Neuronal stem cell (in vitro differentiated cells): Measurements from ENCODE around the gene HIPK4.
A peak's percentile ranks its signal among the peaks of the same experiment; 100 is the strongest.

Source experiments
- DNase-seq: peaks from one replicate; pipeline ENCODE4 v3.0.0-alpha.2; 2013; ENCODE audit warnings: low spot score
- H2AFZ ChIP-seq: one replicate; pipeline ENCODE4 v1.6.1; 2013; ENCODE audit warnings: mild to moderate bottlenecking, low read length, inconsistent platforms
- H2AK5ac ChIP-seq: 2 replicates; pipeline ENCODE4 v1.6.1; 2013; ENCODE audit warnings: low read depth, mild to moderate bottlenecking, inconsistent platforms, low read length, moderate library complexity, mixed read lengths
- H2BK120ac ChIP-seq: 2 replicates; pipeline ENCODE4 v1.6.1; 2013; ENCODE audit warnings: low read depth, mild to moderate bottlenecking, inconsistent platforms, low read length, moderate library complexity, mixed read lengths
- H2BK12ac ChIP-seq: one replicate; pipeline ENCODE4 v1.6.1; 2013; ENCODE audit warnings: low read length, inconsistent platforms
- H2BK15ac ChIP-seq: 2 replicates; pipeline ENCODE4 v1.6.1; 2013; ENCODE audit warnings: mild to moderate bottlenecking, low read length, inconsistent platforms, mixed read lengths
- H2BK5ac ChIP-seq: one replicate; pipeline ENCODE4 v1.6.1; 2013; ENCODE audit warnings: inconsistent platforms, mild to moderate bottlenecking, low read length, moderate library complexity
- H3K14ac ChIP-seq: one replicate; pipeline ENCODE4 v1.6.1; 2013; ENCODE audit warnings: low read length, inconsistent platforms
- H3K18ac ChIP-seq: 2 replicates; pipeline ENCODE4 v1.6.1; 2013; ENCODE audit warnings: low read length, inconsistent platforms
- H3K23ac ChIP-seq: 2 replicates; pipeline ENCODE4 v1.6.1; 2013; ENCODE audit warnings: low read depth, mild to moderate bottlenecking, mixed read lengths, low read length, inconsistent platforms; ENCODE audit not compliant: poor library complexity
- H3K27ac ChIP-seq: replicated peaks from 3 replicates; pipeline ENCODE4 v1.5.1; 2013; ENCODE audit warnings: low read length, inconsistent platforms
- H3K27me3 ChIP-seq, 3 experiments: 2 replicates each; pipeline ENCODE4 v1.6.1; 2013; ENCODE audit warnings: low read length in 3 of 3, mild to moderate bottlenecking in 2 of 3, inconsistent platforms in 1 of 3, low read depth in 1 of 3, mixed read lengths in 1 of 3, moderate library complexity in 1 of 3; ENCODE audit not compliant: control insufficient read depth in 3 of 3, insufficient read depth in 3 of 3
- H3K36me3 ChIP-seq, 2 donors: replicated peaks in 1 of 2; 2 replicates each; pipeline ENCODE4 v1.6.1; 2013; ENCODE audit warnings: low read length in 2 of 2; ENCODE audit not compliant: control insufficient read depth in 2 of 2, insufficient read depth in 2 of 2
- H3K4ac ChIP-seq: 2 replicates; pipeline ENCODE4 v1.6.1; 2013; ENCODE audit warnings: inconsistent platforms, mild to moderate bottlenecking, low read length, moderate library complexity
- H3K4me1 ChIP-seq, 2 donors: 1 replicate in 1 of 2; 2 replicates in 1 of 2; pipeline ENCODE4 v1.6.1; 2013; ENCODE audit warnings: low read length in 2 of 2, low read depth in 1 of 2; ENCODE audit not compliant: control insufficient read depth in 2 of 2, insufficient read depth in 1 of 2
- H3K4me2 ChIP-seq: one replicate; pipeline ENCODE4 v1.6.1; 2013; ENCODE audit warnings: mild to moderate bottlenecking, low read length, inconsistent platforms; ENCODE audit not compliant: insufficient read depth, poor library complexity, severe bottlenecking
- H3K4me3 ChIP-seq, 2 donors: 2 replicates each; pipeline ENCODE4 v1.5.1; 2013; ENCODE audit warnings: low read length in 2 of 2, mild to moderate bottlenecking in 2 of 2, inconsistent platforms in 1 of 2, moderate library complexity in 1 of 2
- H3K79me1 ChIP-seq: one replicate; pipeline ENCODE4 v1.6.1; 2013; ENCODE audit warnings: low read depth, mild to moderate bottlenecking, inconsistent platforms, low read length, moderate library complexity
- H3K9ac ChIP-seq: one replicate; pipeline ENCODE4 v1.6.1; 2013; ENCODE audit warnings: mild to moderate bottlenecking, low read depth, low read length, inconsistent platforms; ENCODE audit not compliant: poor library complexity
- H3K9me3 ChIP-seq, 2 donors: replicated peaks in 1 of 2; 2 replicates each; pipeline versions ENCODE3 to v1.6.1; 2013; ENCODE audit warnings: low read length in 2 of 2, mild to moderate bottlenecking in 2 of 2, inconsistent platforms in 1 of 2, low read depth in 1 of 2, mixed read lengths in 1 of 2, moderate library complexity in 1 of 2; ENCODE audit not compliant: control insufficient read depth in 2 of 2, insufficient read depth in 1 of 2
- H4K8ac ChIP-seq: one replicate; pipeline ENCODE4 v1.6.1; 2013; ENCODE audit warnings: low read depth, mild to moderate bottlenecking, inconsistent platforms, low read length, moderate library complexity
- H4K91ac ChIP-seq: one replicate; pipeline ENCODE4 v1.6.1; 2013; ENCODE audit warnings: low read length, low read depth, mild to moderate bottlenecking, inconsistent platforms; ENCODE audit not compliant: poor library complexity
- WGBS, 2 donors: extraction: QIAGEN DNeasy Blood & Tissue Kit; methylation state at CpG; one replicate each; pipeline ENCODE4 v1.1.7; 2013; ENCODE audit warnings: missing lambda C conversion rate in 2 of 2, mixed read lengths in 1 of 2; ENCODE audit not compliant: insufficient read length in 2 of 2, insufficient replicate concordance in 1 of 2; ENCODE audit errors: extremely low coverage in 2 of 2; 5-methylcytosine and 5-hydroxymethylcytosine counted together

HIPK4 gene

GRCh38 chr19:40392123-40392522, 2.1 kb upstream of the HIPK4 start:
- H4K91ac ChIP-seq: no peak overlapping the region
- H2BK12ac ChIP-seq: no peak overlapping the region
- no peak overlapping the region for H2BK120ac ChIP-seq
- H2BK5ac ChIP-seq: no peak overlapping the region
- peaks cover 0 to 5% (median 0%) of the 10 kb centered on the region in 3 experiments for H3K27me3 ChIP-seq
- no peak overlapping the region for H3K14ac ChIP-seq
- no peak overlapping the region for H3K23ac ChIP-seq
- no peak overlapping the region for H2AK5ac ChIP-seq
- peak overlapping the region; percentile 7 for H3K18ac ChIP-seq
- no peaks in the 10 kb centered on the region for H3K9me3 ChIP-seq
- no peak overlapping the region for H3K4ac ChIP-seq
- no peak overlapping the region for H2BK15ac ChIP-seq
- no peak overlapping the region for H3K4me2 ChIP-seq
- no peak overlapping the region for H4K8ac ChIP-seq
- no peak overlapping the region for H2AFZ ChIP-seq
- no peaks in the 10 kb centered on the region for H3K36me3 ChIP-seq
- H3K79me1 ChIP-seq: no peaks in the 10 kb centered on the region
- no peak for DNase-seq
- WGBS, 2 donors: no CpG with 5 or more reads among the region's 8 CpGs
- no peak overlapping the region for H3K9ac ChIP-seq
- H3K27ac ChIP-seq: no peak overlapping the region
- no peak overlapping the region for H3K4me3 ChIP-seq
- H3K4me1 ChIP-seq: no peaks in the 10 kb centered on the region

GRCh38 chr19:40389404-40390083, 437 bp downstream of the HIPK4 start:
- H4K91ac ChIP-seq: no peak overlapping the region
- DNase-seq: no peak
- peak overlapping the region; percentile 48 for H2BK5ac ChIP-seq
- H3K27ac ChIP-seq: no peak overlapping the region
- H2BK12ac ChIP-seq: peak overlapping the region; percentile 2
- peak overlapping the region; percentile 54 for H2AK5ac ChIP-seq
- H3K4ac ChIP-seq: peak overlapping the region; percentile 84
- no CpG with 5 or more reads among the region's 33 CpGs for WGBS, 2 donors
- no peak overlapping the region for H2BK120ac ChIP-seq
- H4K8ac ChIP-seq: no peak overlapping the region
- no peaks in the 10 kb centered on the region for H3K36me3 ChIP-seq
- no peak overlapping the region for H2BK15ac ChIP-seq
- H3K9me3 ChIP-seq: no peaks in the 10 kb centered on the region
- no peak overlapping the region for H3K4me2 ChIP-seq
- H3K79me1 ChIP-seq: no peaks in the 10 kb centered on the region
- H2AFZ ChIP-seq: no peak overlapping the region
- H3K27me3 ChIP-seq: peaks cover 0 to 5% (median 0%) of the 10 kb centered on the region in 3 experiments
- H3K18ac ChIP-seq: peak overlapping the region; percentile 64
- no peak overlapping the region for H3K4me3 ChIP-seq
- no peaks in the 10 kb centered on the region for H3K4me1 ChIP-seq
- no peak overlapping the region for H3K9ac ChIP-seq
- H3K14ac ChIP-seq: peak overlapping the region; percentile 56
- H3K23ac ChIP-seq: peak overlapping the region; percentile 34

GRCh38 chr19:40388481-40388880, 1.5 kb downstream of the HIPK4 start:
- Histone ChIP-seq H3K27me3 (peaks cover 0 to 5% (median 0%) of the 10 kb centered on the region in 3 experiments), H2BK120ac (no peak overlapping the region), H3K4me3 (no peak overlapping the region), H4K8ac (no peak overlapping the region), H3K27ac (no peak overlapping the region), H3K4ac (no peak overlapping the region), H3K14ac (no peak overlapping the region), H3K4me1 (no peaks in the 10 kb centered on the region), H2BK5ac (no peak overlapping the region), H2AK5ac (no peak overlapping the region), H2BK15ac (no peak overlapping the region), H3K18ac (peak overlapping the region; percentile 11), H3K4me2 (no peak overlapping the region), H3K79me1 (no peaks in the 10 kb centered on the region), H3K9me3 (no peaks in the 10 kb centered on the region), H2AFZ (no peak overlapping the region), H2BK12ac (no peak overlapping the region), H3K9ac (no peak overlapping the region), H4K91ac (no peak overlapping the region), H3K23ac (no peak overlapping the region), H3K36me3 (no peaks in the 10 kb centered on the region)
- no peak for DNase-seq
- no CpG with 5 or more reads among the region's 3 CpGs for WGBS, 2 donors

GRCh38 chr19:40387155-40387554, 2.8 kb downstream of the HIPK4 start:
- Histone ChIP-seq H3K9me3 (no peaks in the 10 kb centered on the region), H3K4me3 (no peak overlapping the region), H2BK12ac (no peak overlapping the region), H4K91ac (no peak overlapping the region), H3K4me2 (no peak overlapping the region), H2BK120ac (no peak overlapping the region), H4K8ac (no peak overlapping the region), H3K4ac (no peak overlapping the region), H3K18ac (no peak overlapping the region), H3K23ac (no peak overlapping the region), H2BK5ac (no peak overlapping the region), H2AFZ (no peak overlapping the region), H3K14ac (no peak overlapping the region), H3K27me3 (peaks cover 0 to 2% (median 0%) of the 10 kb centered on the region in 3 experiments), H3K4me1 (no peaks in the 10 kb centered on the region), H2AK5ac (no peak overlapping the region), H2BK15ac (no peak overlapping the region), H3K36me3 (no peaks in the 10 kb centered on the region), H3K9ac (no peak overlapping the region), H3K27ac (no peak overlapping the region), H3K79me1 (no peaks in the 10 kb centered on the region)
- WGBS, 2 donors: no CpG with 5 or more reads among the region's 10 CpGs
- DNase-seq: no peak
